GM21737 (cell line): ENCODE results near the gene RSPH1.

Experiments used
- ATAC-seq: cut with Tn5 transposase; IDR thresholded peaks from one replicate; pipeline ENCODE4 v1.9.1; 2021; ENCODE audit warnings: mild to moderate bottlenecking, moderate library complexity; ENCODE audit not compliant: unreplicated experiment

RSPH1 gene

DNA sequence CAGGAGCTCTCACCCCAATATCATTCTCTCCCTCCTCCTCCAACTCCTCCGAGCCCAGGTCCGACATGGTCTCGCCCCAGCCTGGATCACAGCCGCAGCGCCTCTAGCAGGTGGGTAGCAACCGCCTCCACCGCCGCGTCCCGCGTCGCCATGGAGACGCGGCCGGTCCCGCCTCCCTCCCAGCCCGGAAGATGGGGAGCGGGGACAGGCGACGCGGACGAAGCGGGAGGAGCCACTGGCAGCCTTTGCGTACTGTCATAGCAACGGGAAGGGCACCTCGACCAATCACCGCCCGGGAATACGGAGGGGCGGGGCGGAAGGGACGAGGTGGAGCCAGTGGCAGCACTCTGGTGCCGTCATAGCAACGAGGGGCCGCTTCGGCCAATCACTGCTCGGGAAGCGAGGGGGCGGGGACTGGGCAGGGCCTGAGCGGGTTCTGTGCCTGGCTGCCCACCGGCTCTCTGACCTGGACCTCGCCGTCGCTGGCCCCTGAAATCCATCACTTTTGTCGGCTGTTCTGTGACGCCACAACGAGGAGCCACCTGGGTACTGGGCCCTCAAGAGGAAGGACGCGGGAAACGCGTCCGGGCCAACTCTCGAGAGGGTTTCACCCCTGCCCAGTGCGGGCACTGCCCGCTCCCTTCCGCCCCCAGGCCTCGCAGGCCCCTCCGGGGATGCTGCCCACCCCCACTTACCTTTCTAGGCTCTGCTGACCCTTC lies at the start of gene RSPH1:
Gene RSPH1, minus strand, starts transcription at position 105 of the 719 bp plus-strand sequence. Its CDS starts 38 bp downstream, at position 67.
- peak; percentile 97 for ATAC-seq

DNA sequence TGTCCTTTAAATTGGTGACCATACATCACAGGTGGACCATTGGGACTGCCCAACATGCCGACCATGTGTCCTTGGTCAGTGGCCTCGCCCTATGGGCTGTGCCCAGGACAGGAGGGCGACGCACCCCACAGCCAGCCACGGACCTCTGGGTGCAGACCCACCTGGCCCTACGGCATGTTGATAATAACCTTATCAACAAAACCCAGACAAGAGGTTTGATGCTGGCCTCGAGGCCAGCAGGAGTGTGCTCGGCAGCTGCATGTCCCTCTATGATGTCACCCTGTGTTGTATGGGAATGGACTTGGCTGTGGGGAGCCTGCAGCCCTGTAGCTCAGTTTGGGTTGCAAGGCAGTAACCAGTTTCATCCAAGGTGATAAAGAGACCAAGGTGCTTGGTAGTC lies 49.7 kb upstream of the RSPH1 start:
- ATAC-seq, result no peak

DNA sequence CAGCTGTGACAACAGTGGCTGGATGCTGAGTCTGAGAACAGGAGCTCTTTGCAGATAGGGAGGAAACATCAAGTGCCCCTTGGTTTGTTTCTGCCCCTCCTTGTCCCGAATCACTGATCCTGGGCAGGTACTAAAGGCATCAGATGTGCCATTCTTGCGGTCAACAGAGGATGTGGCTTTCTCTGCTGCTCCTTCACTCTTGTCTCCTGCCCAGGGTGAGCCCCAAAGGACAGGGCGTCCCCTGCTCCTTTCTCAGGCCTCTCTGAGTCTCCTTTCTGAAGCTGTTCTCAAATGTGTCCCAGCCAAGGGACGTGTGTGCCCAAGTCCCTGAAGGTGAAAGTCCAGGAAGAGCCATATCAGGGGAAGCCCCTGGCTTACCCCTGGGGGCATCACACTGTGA lies 49.3 kb upstream of the RSPH1 start:
- no peak for ATAC-seq

DNA sequence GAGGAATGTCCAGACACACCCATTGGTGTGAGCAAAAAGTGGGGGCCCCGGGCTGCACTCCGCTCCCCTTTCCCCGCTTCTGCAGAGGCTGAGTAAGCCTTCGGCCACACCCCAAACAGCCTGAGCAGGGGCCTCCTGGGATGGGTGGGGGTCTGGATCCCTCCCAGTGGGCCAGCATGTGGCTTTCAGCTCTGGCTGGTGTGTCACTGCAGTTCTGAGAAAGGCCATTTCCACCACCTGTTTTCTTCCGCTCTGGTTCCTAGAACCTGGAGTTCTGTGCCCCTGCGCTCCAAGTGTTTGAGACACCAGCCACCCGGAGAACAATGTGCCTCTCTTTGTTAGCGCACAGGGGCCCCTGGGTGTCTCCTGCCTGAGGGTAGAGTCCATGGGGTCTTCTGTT lies 48.5 kb upstream of the RSPH1 start:
- no peak for ATAC-seq

DNA sequence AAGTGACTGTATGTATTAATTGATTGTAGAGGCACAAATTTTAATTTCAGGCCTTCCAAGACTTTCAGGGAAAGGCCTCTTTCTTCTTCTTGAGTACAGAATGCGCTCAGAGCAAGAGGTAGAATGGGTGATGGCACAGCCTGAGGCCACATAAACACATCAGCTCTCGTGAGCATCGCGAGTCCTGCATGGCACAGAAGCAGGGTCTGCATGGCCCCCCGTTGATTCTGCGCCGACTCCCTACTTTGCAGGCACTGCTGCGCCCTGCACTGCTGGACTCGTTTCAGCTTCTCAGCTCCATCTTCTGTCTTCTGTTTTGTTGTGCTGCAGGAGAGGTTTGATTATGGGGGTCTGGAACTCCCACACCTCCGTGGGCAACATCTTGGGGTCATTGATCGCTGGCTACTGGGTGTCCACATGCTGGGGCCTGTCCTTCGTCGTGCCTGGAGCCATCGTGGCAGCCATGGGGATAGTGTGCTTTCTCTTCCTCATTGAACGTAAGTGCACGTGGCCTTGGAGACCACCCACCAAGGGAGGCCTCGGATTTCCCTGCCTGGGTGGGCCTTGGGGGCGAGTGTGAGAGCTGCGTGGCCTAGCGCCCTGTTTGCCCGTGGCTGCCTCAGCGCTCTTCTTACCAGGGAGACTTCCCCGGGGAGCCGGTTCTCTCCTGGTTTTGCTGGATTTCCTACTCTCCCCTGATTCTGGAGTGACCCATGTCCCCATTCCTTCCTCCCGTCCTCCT lies 47.3 kb upstream of the RSPH1 start:
- no peak for ATAC-seq

DNA sequence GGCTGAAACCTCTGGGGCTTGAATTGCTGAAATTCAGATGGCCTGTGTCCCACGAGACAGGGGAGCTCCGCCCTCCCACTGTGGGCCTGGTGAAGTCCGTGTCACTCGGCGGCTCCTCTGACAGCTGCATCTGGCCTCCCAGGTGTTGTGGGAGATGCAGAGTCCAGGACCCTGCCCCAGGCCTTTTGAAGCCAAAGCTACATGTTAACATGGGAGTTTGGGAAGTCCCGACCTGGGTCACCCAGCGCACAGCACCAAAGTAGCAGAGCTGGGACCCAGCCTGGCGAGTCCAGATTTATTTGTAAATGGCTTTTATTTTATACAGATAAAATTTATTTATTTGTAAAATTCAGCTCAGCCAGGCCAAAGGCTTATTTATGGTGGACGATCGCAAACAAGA lies 46.6 kb upstream of the RSPH1 start:
- ATAC-seq, result no peak

DNA sequence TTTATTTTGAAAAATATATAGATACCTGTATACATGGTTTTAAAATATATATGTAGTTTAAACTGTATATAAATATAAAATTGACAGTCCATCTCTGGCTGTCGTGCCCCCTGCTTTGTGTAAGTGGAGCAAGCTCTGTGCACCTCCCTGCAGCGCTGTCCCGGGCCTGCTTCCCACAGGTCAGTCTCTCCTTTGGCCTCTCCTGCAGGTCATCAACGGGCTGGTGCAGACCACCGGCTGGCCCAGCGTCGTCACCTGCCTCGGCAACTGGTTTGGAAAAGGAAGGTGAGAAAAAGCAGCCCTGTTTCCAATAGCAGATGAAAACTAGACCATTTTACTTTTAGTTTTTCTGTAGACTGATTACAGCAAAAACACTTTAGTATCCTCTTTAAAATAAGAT lies 46.2 kb upstream of the RSPH1 start:
- ATAC-seq, result no peak

DNA sequence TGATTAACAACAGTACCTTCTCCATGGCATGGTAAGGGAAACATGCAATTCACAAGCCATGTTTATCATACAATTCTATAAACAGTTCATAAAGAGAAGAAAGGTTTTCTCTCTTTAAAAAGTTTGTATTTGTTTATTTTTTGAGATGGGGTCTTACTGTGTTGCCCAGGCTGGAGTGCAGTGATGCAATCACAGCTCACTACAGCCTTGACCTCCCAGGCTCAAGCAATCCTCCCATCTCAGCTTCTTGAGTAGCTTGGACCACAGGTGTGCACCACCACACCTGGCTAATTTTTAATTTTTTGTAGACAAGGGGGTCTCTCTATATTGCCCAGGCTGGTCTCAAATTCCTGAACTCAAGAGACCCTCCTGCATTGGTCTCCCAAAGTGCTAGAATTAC lies 45.6 kb upstream of the RSPH1 start:
- no peak for ATAC-seq

DNA sequence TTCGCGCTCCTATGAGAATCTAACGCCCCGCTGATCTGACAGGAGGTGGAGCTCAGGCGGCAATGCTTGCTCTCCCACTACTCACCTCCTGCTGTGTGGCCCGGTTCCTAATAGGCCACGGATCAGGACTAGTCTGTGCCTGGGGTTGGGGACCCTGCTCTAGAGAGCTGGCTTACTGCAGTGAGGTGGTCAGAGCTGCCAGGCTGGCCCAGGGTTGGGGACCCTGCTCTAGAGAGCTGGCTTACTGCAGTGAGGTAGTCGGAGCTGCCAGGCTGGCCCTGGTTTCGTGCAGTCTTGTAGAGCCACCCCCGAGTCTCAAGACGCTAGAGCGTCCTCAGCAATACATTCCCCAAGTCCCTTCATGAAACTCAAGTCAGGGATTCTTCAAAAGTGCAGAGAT lies 45.1 kb upstream of the RSPH1 start:
- no peak for ATAC-seq

DNA sequence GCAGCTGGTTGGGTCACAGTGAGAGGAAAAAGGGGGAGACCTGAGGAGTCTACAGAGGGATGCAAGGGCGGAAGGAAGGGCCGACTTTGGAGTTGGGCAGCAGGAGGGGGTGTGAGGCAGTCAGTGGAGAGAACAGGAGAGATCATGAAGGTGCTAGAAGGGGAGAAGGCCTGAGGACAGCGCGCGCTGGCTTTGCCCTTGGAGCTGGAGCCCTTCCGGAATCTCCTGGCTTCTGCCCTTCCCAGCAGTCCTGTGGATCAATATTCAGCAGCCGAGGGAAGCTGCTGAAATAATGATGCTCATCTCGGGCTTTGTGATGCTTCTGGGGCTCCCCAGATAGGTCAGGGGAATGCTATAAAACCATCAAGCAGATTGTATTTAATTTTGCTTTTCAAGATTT lies 44.4 kb upstream of the RSPH1 start:
- no peak for ATAC-seq

DNA sequence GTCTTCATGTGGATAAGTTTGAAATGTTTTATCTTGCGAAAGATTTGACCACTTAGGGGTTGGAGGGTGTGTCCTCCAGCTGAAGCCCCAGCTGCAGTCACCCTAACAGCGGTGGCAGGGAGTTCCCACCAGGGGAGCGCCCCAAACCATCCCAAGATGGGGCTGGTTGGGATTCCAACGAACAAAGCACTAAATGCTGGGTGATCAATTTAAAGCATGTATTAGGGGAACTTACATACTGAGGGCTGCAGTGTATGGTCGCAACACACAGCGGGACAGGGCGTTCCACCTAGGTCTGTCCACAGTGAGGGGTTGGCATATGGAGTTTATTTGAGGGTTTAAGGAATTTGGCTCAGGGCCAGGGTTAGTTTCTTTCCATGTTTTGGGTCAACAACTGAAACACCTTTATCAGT lies 43.9 kb upstream of the RSPH1 start:
- no peak for ATAC-seq

DNA sequence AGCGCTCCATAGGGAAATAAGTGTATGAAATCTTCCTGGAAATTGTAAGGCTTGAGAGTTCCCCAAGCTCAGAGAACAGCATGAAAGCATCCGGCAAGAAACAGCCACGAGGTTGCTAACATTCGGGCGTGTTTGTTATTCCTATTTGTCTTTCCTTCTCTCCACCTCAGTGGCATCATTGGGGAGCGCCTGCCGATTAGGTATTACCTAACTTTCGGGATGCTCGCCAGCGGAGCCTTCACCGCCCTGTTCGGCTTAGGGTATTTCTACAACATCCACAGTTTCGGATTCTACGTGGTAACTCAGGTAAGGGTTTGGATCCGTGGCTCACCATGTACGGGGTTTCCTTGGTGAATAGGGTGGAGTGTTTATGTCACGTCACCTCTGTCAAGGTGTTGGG lies 43.3 kb upstream of the RSPH1 start:
- ATAC-seq, result no peak

DNA sequence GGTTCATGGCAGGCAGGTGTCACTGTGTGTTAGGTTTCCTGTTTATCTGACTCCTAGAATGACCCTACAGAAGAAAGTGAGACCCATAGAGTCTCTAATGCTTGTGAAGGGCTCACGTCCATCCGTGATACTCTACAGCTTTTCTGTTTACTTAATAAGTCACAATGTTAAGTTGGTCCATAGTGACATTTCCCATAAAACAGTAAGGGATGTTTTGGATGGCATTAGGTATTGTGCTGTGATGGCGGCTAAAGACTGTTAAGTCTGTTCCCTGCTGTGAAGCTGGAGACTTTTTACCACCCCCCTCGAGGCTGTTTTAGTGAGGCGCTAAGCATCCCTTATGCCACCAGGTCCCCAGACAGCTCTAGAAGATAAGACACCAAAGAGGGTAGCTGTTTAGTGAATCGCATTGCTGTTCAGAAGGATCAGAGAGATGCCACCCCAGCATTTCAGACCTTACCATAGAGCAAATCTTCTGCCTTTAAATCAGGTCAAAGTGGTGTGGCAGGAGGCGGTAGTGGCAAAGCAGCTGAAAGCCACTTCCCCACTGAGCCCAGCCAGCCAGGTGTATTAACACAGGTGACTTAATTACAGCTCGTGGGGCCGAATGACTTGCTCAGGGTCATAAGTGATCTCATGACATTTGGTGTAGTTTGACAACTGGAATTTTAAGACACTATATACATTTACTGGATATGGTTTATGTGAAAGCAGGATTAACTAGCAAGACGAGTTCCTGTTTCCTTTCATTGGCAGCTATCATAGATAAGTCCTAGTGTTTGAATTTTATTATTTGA lies 42.7 kb upstream of the RSPH1 start:
- ATAC-seq, result no peak

DNA sequence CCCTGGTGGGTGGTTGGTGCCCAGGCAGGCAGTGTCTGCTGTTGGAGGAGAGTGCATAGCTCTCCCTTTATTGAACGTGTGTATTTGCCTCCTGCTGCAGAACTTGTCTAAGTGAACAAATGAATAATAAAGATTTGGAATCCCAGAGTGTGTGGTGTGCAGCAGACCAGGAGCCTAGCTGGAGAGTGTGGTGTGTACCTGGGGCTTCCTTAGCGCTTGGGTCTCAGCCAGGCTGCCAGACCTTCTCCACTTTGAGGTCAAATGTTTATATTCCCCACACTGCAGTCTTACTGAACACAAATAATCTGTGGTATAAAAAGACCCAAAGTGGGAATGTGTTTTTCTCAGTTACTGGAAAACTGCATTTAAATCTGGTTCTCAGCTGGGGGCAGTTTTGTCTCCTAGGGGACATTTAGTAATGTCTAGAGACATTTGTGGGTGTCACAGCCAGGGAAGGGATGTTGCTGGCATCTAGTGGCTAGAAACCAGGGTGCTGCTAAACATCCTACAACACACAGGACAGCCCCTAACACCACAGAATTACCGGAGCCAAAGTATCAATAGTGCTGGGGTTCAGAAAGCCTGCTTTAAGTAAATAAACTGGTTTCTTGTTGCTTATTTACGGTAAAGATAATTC lies 41.2 kb upstream of the RSPH1 start:
- no peak for ATAC-seq

DNA sequence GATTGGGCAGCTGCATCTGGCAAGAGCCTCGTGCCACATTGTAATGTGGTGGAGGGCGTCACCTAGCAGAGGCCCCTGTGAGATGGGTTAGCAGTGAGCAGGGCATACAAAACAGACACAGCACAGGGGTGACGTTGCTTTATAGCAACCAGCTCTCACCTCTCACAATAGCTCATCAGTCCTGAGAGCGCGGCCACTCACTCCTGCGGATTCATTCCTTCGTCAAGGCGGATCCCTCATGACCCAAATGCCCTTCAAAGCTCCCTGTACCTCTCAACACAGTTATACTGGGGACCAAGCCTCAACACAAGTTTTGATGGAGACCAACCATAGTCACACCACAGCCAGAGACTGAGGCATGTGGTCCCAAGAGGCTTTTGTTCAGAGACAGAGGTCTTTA lies 40.6 kb upstream of the RSPH1 start:
- no peak for ATAC-seq

DNA sequence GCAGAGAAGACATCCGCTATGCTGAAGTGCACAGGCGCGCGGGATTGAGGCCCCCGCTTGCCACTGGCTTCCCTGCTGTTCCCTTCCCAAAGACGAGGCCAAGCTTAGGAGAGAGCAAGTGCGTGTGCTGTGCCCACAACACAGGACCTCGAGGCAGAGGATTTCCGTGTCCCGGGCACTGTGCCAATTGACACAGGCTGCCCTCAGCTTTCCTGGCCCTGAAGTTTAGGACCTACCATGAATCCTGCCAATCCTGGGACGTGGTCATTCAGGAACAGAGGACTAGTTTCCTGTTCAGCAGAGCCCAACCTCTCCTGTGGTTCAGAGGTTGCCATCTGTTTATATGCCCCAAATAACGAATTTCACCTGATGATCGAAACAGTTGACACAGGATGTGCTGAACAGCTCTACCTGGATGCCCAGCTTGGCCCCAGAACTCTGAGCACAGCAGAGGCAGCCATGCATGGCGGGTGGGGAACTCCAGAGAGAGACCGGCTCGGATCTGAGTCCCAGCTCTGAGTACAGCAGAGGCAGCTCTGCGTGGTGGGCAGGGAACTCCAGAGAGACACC lies 39.7 kb upstream of the RSPH1 start:
- ATAC-seq, result peak; percentile 47

DNA sequence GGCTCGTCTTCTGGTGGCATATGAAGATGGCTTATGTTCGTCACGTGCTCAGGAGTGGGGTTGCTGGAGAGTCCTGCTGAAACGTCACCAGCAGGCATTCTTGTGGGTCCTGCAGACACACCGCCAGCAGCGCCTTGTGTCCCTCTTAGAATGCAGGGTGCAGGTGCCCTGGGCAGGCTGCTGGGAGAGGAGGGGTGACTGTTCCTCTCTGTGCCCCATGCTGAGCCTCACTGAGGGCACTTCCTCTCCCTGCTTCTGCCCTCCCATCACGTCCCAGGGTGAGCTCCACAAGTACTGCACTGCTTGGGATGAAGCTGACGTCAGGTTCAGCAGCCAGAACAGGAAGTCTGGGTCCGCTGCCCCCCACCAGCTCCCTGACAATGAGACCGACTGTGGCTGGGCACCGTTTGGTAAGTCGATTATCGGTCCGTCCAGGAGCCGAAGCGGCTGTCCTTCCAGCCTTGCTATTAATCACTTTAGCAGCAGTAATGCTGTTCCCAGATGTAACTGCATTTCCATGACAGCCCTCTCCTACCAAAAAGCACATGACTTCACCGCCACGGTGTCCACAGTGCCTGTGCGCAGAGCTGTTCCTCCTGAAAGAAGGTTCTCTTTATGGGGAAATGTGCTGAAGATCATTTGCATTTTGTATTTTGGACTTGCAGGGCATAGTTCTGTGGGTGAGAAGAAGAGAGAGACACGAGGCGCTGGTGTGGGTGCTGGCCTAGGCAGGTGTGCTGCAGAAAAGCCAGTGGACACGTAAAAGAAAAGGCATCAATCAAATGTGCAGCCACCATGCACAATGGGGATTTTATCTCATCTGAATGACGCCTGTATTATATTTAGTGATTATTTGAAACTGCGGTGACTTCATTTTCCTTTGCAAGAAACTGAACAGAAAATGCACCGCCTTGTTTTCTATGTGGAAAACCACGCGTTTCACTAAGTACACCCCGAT lies 38.7 kb upstream of the RSPH1 start:
- ATAC-seq, result no peak

DNA sequence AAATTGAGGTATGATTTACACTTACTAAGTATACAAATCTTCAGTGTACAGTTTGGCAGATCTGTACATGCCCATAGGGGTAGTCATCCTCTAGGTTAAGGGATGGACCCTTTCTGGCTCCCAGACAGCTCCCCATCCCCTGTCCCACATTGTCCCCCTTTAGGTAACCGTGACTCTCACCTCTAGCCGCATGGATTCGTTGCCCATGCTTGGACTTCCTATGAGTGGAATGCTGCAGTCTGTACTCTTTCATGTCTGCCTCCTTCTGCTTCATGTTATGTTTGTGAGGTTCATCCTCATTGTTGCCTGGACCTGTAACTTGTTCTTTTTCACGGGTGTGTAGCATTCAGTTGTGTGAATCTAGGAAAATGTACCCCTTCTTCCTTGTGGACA lies 37.9 kb upstream of the RSPH1 start:
- no peak for ATAC-seq

DNA sequence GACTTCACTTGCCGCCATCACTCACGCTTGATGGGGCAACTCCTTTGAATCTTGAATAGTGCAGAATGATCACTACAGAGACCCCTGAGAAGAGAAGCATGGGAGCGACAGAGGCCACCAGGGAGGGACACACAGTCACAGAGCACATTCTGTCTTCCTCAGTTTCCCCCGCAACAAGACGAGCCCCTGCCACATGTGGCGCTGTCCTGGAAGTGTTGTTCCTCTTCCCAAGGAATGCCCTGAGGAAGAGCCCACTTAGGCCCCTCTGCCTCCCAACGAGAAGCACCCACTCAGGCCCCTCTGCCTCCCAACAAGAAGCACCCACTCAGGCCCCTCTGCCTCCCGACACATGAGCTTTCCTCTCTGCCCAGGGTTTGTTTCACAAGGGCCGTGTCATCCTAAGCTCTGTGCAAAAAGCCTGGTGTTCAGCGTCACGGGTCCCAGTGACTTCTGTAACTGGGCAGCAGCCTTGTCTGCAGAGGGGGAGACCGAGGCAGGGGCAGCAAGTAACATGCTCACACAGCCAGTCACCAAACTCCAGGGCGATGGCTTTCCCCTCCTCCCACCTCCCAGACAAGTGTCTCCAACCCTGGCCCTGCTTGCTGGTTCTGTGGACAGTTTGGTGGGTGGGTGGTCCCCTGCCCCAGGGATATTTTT lies 37.4 kb upstream of the RSPH1 start:
- no peak for ATAC-seq
